HG03520 (cell line): Measurements from ENCODE around the gene DRAXIN.
A peak's percentile ranks its signal among the peaks of the same experiment; 100 is the strongest.

Source experiments
- ATAC-seq: cut with Tn5 transposase; IDR thresholded peaks from one replicate; pipeline ENCODE4 v1.9.1; 2021; ENCODE audit warnings: mild to moderate bottlenecking, moderate library complexity; ENCODE audit not compliant: unreplicated experiment

The DRAXIN gene

DNA sequence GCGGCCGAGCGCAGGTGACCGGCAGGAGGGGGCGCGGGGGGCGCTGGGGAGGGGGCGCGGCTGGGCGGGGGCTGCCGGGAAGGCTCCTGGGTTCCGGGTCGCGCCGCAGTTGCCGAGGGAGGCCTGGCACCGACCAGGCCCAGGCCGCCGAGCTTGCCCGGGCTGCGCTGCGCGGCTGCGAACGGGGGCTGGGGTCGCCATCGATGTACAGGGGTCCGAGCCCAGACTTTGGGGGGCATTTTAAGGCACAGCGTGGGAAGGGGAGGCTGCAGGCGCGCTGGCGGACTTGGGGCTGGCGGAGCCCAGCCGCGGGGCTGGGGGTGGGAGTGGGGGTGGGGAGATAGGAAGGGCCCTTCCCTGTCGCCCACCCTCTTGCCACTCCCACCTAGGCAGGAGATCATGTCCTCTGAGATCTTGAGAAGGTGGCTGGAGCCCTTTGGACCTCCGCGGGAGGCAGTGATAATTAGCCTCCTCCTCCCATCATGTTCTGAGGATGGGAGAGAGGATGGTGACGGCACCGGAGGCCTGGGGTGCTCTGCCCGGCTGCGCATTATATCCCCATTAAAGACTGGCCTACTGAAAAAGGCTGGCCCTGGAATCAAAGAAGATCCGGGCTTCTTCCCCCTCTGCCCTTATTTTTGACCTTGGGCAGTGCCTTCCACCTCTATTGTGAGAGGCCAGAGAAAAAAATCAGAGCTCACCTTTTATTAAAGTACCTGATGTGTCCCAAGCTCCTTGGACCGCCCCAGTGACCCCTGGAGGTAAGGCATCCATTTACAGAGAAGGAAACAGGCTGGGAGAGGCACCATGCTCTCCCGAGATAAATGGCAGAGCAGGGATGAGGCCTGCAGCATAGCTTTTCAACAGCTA, 36.3 kb upstream of the DRAXIN start:
- no peak for ATAC-seq

GRCh38 chr1:11657654-11658053, 33.9 kb upstream of the DRAXIN start:
- no peak for ATAC-seq

DNA sequence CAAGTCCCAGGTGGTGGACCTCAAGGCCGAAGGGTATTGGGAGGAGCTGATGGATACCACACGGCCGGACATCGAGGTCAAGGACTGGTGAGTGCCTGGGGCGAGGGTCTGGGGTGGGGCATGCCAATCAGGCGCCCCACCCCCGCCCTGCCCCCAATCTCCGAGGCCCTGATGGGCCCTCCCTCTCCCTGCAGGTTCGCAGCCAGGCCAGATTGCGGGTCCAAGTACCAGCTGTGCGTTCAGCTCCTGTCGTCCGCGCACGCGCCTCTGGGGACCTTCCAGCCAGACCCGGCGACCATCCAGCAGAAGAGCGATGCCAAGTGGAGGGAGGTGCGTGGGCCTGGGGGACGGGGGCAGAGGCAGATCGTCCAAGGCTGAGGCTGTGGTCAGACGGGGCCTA, 33.0 kb upstream of the DRAXIN start:
- no peak for ATAC-seq

DNA sequence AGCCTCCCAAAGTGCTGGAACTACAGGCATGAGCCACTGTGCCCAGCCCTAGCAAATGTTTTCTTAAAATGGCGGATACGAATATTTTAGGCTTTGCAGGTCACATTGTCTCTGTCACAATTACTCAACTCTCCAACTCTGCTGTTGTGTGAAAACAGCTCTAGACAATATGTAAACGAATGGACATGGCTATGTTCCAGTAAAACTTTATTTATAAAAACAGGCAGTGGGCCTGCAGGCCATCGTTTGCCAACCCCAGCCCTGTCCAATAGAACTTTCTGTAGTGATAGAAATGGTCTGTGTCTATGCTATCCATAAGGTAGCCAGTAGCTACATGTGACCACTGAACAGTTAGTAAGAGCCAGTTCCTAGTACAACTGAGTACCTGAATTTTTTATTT, 31.8 kb upstream of the DRAXIN start:
- ATAC-seq, result no peak

GRCh38 chr1:11661103-11661502, 30.4 kb upstream of the DRAXIN start:
- no peak for ATAC-seq

DNA sequence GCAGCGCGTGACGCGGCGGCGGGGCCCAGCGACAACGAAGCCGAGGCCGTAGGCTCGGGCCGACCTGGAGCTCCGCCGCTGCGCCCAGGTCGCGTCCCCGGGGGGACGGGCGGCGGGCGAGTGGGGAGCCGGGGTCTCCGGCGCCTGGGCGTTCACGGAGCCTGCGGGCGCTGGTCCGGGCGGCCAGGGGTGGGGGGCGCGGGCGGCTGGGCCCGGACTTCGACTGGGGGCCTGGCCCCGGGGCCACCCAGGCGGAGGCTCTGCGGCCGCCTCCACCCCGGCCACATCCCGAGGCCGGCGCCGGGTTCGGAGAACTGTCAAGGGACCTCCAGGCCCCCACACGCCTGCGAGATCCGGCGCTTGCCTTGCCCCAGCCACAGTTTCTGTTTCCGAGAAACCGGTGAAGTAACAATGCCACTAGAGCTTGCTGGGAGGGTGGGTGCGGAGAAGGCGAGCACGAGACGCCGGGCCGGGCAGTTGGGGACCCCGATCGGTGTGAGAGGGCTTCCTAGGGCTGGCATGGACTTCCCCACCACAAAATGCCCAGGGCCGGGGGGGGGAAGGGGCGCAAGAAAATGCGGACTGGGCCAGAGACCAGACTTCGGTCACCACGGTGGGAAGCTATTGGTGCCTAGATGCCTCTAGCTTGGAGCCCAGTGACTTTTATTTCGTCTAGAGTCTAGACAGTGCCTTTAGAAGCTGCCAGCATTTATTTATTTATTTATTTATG, 27.0 kb upstream of the DRAXIN start:
- ATAC-seq, result peak; percentile 36

DNA sequence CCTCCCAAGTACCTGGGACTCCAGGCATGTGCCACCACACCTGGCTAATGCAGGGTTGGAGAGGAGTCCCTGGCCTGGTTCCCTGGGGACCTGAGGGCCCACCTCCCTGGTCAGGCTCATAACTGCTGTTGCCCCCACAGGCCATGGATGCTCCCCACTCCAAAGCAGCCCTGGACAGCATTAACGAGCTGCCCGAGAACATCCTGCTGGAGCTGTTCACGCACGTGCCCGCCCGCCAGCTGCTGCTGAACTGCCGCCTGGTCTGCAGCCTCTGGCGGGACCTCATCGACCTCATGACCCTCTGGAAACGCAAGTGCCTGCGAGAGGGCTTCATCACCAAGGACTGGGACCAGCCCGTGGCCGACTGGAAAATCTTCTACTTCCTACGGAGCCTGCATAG, 23.0 kb upstream of the DRAXIN start:
- no peak for ATAC-seq

DNA sequence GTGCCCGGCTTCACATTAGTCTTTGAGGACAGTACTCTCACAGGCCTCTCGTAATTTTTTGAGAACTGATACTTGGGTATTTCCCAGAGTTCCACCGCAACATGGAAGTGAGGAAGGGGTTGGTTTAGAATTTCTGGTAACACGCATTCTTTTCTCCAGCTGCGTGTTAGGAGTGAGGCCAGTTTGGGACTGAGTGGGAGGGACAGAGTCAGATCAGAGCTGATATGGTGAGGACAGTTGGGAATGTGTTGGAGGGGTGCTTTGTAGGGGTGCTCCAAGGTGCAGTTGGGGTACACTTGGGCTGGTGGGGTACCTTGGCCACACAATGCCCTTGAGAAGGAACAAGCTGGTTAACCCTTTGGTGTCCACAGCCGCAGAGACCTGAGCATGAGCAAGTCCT, 20.8 kb upstream of the DRAXIN start:
- ATAC-seq, result no peak

DNA sequence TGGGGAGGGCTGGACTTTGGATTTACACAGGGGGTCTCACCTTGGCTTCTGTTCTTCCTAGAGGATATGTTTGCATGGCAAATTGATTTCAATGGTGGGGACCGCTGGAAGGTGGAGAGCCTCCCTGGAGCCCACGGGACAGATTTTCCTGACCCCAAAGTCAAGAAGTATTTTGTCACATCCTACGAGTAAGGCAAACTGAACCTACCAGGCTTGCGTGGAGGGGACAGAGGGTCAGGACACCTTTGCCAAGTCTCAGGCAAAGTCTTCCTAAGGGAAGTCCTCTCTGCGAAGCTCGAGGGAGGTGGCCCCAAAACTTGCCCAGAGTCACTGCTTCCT, 20.3 kb upstream of the DRAXIN start:
- ATAC-seq, result no peak

DNA sequence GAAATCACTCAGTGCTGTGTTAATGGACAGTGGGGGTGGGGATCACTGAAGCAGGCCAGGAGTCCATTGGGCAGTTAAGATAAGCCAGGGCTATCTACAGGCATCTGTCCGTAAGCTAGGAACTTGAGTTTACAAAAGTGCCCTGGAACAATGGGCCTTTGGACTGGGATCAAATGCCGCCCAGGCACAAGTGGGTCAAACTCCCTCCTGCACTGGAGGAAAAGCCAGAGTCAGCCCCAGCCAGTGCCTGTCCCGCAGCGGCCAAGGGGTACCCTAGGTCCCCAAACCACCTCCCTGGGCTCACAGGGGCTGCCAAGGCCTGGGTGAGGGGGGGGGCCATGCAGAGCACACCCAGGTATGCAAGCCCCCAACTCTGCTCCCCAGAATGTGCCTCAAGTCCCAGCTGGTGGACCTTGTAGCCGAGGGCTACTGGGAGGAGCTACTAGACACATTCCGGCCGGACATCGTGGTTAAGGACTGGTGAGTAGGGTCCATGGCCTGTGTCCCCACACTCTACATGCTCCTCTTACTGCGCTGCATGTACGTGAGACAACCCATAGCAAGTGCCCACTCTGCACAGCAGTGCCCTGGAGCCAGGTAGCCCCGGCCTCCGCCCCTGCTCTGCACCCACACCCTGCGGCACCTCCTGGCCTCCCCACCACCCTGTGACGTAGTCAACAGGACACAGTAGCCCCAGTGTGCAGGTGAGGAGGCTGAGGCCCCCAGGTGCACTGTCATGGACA, 19.8 kb upstream of the DRAXIN start:
- ATAC-seq, result no peak

GRCh38 chr1:11673089-11673769, 18.3 kb upstream of the DRAXIN start:
- no peak for ATAC-seq

GRCh38 chr1:11674488-11674887, 17.0 kb upstream of the DRAXIN start:
- ATAC-seq, result no peak

GRCh38 chr1:11675325-11675724, 16.2 kb upstream of the DRAXIN start:
- no peak for ATAC-seq

DNA sequence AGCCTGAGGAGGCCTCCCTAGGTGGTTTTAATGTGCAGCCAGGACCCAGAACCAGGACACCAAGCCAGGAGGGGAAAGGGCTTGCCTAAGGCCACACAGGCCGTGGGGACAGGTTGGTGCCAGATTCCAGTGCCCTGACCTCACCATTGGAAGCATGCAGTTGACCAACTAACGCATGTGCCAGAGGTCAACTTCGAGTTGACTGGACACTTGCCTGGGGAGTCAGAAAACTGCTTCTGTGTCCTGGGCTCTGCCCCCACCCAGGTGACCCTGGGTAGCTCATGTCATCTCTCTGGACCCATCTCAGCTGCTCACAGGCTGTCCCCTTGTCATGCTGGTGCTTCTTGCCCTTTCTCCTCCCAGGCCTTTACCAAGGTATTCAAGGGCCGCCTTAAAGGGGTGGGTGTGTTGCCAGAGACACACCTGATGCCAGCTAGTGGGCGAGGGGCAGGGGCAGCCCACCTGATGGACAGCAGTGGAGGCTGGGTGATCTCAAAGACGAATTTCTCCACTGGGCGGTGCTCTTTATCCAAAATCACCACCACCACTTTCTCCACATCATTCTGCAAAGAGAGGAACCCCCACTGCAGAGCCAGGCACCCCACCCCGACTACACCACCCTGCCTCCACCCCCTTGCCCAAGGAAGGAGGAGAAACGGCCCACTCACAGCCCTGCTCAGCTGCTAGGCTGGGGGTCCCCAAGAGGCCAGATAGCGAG, 15.0 kb upstream of the DRAXIN start:
- no peak for ATAC-seq

DNA sequence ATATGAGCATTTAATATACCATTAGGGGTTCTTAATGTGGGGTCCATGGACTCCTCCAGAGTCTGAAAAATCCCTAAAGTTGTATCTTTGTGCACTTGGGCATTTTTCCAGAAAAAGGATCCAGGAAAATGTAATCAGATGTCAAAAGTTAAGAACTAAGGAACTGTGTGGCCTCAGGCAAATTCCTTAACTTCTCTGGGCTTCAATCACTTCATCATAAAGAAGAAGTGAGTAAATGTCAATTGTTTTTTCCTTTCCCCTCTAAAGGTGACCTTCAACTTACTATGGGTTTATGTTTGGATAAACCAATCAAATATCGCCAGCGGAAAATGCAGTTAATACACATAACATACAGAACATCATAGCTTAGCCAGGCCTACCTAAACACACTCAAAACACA, 13.1 kb upstream of the DRAXIN start:
- no peak for ATAC-seq

GRCh38 chr1:11680270-11681070, 11.0 kb upstream of the DRAXIN start:
- ATAC-seq, result peak; percentile 25

- peak; percentile 77 for ATAC-seq
Observed at GRCh38 chr1:11681071-11681771, 10.3 kb upstream of the DRAXIN start, which contains the start of gene MAD2L2. Gene MAD2L2, minus strand, starts transcription at chr1:11681148. Its CDS starts 547 bp downstream, at chr1:11680601.

GRCh38 chr1:11682287-11682771, 9.2 kb upstream of the DRAXIN start:
- no peak for ATAC-seq

- no peak for ATAC-seq
Observed at GRCh38 chr1:11682799-11683198, 8.7 kb upstream of the DRAXIN start.
